ENCODE results near the gene DCDC2C.

DNA sequence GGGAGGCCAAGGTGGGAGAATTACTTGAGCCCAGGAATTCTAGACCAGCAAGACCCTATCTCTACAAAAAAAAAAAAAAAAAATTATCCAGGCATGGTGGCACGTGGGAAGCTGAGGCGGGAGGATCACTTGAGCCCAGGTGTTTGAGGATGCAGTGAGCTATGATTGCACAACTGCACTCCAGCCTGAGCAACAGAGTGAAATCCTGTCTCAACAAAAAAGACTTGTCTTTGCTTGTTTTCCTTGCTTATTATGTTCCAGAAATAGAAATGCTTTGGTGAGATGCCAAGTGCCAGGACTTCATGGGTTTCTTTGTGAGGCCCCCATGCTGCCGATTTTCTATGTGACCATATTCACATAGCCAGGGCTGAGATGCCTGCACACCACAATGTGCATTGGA lies 9.0 kb downstream of the DCDC2C start:
- TF ChIP-seq POLR2AphosphoS5 (IDR thresholded peaks at IDR 0.05; ENCODE audit: control insufficient read depth, insufficient read depth, low read depth, low read length), result no peak
- TF ChIP-seq MAZ (CRISPR knock-in tag; conservative IDR thresholded peaks at IDR 0.05 in 1 of 2, IDR thresholded peaks at IDR 0.05 in 1 of 2), result no peak
- TF ChIP-seq KDM1A (IDR thresholded peaks at IDR 0.05), result no peak
